Measurements from ENCODE around the gene COL4A2.

Gene COL4A2

GRCh38 chr13:110407021-110407420 is 99.9 kb downstream of the COL4A2 start:
- DNase-seq = no peak

- no peak for DNase-seq
These were observed 100.4 kb downstream of the COL4A2 start for GRCh38 chr13:110407531-110407930.

- DNase-seq = no peak
These were observed 101.2 kb downstream of the COL4A2 start for GRCh38 chr13:110408286-110408685.

- no peak for DNase-seq
These were observed 102.5 kb downstream of the COL4A2 start for GRCh38 chr13:110409581-110409992.

GRCh38 chr13:110410000-110410399 is 102.9 kb downstream of the COL4A2 start:
- DNase-seq = no peak

- DNase-seq = no peak
These were observed 104.0 kb downstream of the COL4A2 start for GRCh38 chr13:110410936-110411687.

GRCh38 chr13:110411688-110412059 is 104.6 kb downstream of the COL4A2 start:
- no peak for DNase-seq

- DNase-seq = peak; percentile 82
These were observed 105.2 kb downstream of the COL4A2 start for GRCh38 chr13:110412132-110412914.

- DNase-seq = no peak
These were observed 106.1 kb downstream of the COL4A2 start for GRCh38 chr13:110413016-110413675.

- no peak for DNase-seq
These were observed 106.6 kb downstream of the COL4A2 start for GRCh38 chr13:110413676-110414040.

GRCh38 chr13:110414283-110414682 is 107.2 kb downstream of the COL4A2 start:
- no peak for DNase-seq

- DNase-seq = no peak
These were observed 107.8 kb downstream of the COL4A2 start for GRCh38 chr13:110414931-110415330.

GRCh38 chr13:110415669-110416068 is 108.6 kb downstream of the COL4A2 start:
- DNase-seq = peak; percentile 2

GRCh38 chr13:110416131-110417025 is 109.3 kb downstream of the COL4A2 start:
- no peak for DNase-seq

- DNase-seq = no peak
These were observed 111.9 kb downstream of the COL4A2 start for GRCh38 chr13:110418944-110419343.

GRCh38 chr13:110419381-110419791 is 112.3 kb downstream of the COL4A2 start:
- DNase-seq = no peak

- DNase-seq = no peak
These were observed 112.9 kb downstream of the COL4A2 start for GRCh38 chr13:110419946-110420345.

GRCh38 chr13:110420626-110421025 is 113.5 kb downstream of the COL4A2 start:
- no peak for DNase-seq

GRCh38 chr13:110421061-110421460 is 114.0 kb downstream of the COL4A2 start:
- DNase-seq = no peak

GRCh38 chr13:110421696-110422385 is 114.8 kb downstream of the COL4A2 start:
- peak; percentile 33 for DNase-seq

GRCh38 chr13:110422913-110423688 is 116.0 kb downstream of the COL4A2 start:
- no peak for DNase-seq
